Activated CD4-positive, alpha-beta T cell treated with anti-CD3 and anti-CD28 coated beads, Interleukin-2, Interleukin-6, amounts not matched to agents 100 ng/mL and 50 ng/mL, durations not matched to agents 16 hours and 8 hours (primary cell): ENCODE measurements around the gene PLP2.
A peak's percentile ranks its signal among the peaks of the same experiment; 100 is the strongest.
"Not testable (repeated sequence)": the region's sequence is repeated elsewhere in the genome, so short reads cannot be mapped to it uniquely, and the experiment has no call there.

Experiments
- DNase-seq: peaks from one replicate; pipeline ENCODE4 v3.0.0-alpha.2; 2020

The PLP2 gene, protein sequence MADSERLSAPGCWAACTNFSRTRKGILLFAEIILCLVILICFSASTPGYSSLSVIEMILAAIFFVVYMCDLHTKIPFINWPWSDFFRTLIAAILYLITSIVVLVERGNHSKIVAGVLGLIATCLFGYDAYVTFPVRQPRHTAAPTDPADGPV

DNA sequence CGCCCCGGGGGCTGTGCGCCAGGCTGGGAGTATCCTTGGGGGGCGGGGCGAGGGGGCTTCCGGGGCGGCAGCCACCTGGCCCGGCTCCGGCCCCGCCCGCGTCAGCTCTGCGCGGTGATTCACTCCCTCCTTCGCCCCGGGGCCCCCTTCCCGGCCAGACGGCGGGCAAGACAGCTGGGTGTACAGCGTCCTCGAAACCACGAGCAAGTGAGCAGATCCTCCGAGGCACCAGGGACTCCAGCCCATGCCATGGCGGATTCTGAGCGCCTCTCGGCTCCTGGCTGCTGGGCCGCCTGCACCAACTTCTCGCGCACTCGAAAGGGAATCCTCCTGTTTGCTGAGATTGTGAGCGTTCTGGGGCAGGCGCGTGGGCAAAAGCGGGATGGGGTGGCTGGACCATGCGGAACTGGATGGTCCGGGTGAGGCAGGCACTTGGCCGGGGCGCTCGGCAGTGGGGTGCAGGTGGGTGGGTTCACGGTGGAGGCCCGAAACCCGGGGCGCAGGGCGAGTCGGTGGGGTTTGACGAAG, at the start of gene PLP2:
Gene PLP2 (plus strand): TSS at position 147 of the 528 bp plus-strand sequence. CDS start 103 bp downstream, at position 250.
- DNase-seq: peak; percentile 77

DNA sequence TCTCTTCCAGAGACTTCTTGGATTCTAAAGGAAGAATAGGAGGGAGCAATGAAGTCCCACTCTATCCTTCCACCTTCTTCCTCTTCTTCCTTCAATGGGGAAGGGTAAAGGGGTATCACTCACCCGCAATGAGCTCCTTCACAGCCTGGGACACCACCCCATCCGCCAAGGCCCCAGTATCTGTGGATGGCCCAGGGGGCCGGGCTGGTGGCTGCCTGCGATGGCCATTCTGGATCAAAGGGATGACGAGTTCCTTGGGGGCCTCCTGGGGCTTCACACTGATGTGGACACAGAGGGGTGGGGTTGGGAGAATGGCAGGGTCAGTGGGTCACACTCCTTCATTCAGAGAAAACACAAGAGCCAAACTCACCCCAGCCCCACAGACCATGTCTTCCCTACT, 49.2 kb upstream of the PLP2 start:
- no peak for DNase-seq

DNA sequence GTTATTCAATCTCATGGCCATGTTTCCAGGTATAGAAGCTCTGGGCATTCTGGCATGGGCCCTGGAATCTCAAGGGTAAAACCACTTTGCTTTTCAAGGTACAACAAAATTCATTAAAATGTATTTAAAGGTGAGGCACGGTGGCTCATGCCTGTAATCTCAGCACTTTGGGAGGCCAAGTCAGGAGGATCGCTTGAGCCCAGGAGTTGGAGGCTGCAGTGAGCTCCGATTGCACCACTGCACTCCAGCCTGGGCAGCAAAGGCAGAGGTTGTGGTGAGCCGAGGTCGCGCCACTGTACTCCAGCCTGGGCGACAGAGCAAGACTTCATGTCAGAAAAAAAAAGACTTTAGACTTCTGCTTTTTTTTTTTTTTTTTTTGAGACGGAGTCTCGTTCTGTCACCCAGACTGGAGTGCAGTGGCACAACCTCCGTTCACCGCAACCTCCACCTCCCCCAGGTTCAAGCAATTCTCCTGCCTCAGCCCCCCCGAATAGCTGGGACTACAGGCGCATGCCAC, 43.9 kb upstream of the PLP2 start:
- not testable (repeated sequence) for DNase-seq

DNA sequence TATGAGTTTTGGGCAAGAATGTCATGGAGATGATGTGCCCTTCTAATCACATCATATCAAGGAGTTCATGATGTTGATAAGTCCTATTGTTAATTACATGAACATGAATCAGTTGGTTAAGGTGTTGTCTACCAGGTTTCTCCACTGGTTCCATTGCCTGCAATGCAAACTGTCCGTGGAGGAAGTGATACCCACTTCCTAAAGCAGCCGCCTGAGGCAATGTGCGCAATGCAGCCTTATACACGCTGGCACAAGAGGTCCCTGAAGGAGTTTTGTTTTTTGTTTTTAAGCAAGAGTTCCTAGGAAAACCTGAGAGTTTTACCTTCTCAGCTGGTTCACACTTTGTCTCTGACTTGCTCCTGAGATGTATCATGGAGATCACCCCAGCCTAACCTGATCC, 42.3 kb upstream of the PLP2 start:
- DNase-seq: no peak

DNA sequence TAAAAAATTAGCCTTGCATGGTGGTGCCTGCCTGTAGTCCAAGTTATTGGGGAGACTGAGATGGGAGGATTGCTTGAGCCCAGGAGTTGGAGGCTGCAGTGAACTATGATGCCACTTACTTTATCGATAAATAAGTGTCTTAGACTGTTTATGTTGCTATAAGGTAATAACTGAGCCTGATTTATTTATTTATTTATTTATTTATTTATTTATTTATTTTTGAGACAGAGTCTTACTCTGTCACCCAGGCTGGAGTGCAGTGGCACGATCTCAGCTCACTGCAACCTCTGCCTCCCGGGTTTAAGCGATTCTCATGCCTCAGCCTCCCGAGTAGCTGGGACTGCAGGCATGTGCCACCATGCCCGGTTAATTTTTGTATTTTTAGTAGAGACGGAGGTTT, 39.4 kb upstream of the PLP2 start:
- not testable (repeated sequence) for DNase-seq

DNA sequence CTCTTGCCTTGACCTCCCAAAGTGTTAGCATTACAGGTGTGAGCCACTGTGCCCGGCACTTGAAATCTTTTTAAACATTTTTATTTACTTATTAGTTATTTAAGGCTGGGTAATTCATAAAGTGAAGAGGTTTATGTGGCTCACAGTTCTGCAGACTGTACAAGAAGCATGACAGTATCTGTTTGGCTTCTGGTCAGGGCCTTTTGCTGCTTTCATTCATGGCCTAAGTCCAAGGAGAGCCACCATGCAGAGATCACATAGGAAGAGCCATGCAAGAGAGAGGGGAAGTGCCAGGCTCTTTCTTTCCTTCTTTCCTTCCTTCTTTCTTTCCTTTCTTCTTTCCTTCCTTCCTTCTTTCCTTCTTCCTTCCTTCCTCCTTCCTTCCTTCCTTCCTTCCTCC, 37.9 kb upstream of the PLP2 start:
- no peak for DNase-seq

DNA sequence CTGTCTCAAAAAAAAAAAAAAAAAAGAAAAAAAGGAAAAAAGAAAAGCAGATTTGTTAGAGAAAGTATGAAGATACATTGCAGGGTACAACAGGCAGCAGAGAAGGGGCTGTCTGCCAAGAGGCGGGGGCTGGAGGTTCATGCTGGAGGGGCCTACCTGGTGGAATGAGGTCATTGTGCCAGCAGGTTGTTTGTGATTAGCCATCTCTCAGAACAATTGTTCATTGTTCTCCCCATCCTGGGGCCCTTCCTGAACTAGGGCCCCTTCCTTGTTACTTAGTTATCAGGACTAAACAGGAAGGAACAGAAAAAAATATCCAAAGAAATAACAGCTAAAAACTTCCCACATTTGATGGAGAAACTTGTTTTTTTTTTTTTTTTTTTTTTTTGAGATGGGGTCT, 34.2 kb upstream of the PLP2 start:
- DNase-seq: no peak

DNA sequence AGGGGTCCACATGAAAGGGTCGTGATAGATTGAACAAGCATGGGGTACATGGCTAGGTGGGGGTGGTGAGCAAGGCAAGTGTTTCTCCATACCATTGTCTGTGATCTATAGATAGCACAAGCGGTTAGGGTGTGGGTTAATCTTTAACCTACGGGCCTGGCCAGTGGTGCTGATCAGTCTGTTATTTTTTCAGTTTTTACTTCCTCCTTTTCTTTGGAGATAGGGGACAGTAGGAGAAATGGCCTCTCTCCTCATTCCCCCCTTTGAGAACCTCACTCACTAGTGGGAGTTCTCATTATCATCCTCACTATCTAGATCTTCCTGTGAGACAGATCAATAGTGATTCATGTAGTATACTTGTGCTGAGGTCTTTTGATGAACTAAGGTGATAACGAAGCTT, 32.0 kb upstream of the PLP2 start:
- no peak for DNase-seq

DNA sequence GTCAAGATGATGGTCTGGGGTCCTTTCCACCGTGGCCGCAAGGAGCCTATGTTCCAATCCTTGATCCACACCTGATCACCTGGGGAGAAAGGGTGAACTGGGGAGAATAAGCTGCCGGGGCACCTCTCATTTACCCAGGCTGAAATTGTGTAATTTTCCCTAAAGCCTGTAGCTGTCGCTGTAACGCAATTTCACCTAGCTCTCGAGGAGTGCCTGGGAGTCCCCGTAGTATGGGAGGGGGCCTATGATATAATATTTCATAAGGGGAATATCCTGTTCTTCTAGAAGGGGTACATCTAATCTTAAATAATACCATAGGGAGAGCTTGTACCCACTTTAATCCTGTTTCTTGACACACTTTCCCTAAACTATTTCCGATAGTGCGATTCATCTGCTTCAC, 29.4 kb upstream of the PLP2 start:
- DNase-seq: peak; percentile 21

DNA sequence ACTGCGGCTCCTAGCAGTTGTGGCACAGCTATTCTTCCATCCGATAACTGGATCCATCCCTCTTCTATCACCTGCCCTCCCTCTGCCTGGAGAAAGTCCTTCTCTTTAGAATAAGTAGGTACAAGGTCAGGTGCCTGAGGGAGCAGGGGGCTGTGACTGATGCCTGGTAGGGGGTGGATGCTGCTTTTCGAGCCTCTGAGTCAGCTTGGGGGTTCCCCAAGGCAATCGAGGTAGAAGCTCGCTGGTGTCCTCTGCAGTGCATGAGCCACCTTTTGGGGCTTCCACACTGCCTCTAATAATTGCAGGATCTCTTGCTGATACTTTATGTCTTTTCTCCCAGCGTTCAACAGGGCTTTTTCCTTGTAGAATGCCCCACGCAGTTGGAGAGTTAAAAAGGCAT, 28.5 kb upstream of the PLP2 start:
- DNase-seq: not testable (repeated sequence)

DNA sequence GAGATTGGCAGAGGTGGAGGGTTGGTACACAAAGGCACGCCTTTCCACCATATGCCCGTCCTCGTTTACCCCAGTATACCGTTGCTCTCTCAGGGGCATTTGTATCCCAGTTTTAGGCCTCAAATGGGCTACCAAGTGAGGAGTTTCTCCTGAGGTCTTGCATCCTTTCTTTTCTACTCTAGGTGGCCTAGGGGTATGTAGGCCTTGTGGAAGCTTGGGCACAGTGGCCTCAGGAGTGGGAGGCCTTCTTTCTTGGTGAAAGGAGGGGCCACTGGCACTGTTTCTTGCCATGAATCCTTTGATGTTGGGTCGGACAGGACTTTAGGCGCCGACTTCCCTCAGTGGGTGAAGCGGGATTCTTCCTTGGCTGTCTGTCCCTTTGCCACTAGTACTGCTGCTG, 24.4 kb upstream of the PLP2 start:
- no peak for DNase-seq

DNA sequence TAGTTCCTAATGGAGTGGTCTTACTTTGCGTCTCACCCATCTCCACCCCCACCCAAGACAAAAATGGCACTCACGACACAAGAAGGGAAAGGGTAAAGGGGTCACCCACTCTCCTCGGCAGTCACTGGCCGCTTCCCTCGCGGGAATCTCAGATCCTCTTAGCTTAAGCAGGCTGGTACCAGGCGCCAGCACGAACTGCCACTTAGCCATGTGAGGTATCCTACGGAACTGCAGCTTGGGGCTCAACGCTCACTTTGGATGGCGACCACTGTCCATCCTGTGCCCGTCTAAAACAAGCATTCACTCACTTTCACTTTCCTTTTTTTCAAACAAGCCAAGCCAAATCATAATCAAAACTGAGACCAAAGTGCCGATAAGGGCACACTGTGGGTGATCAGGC, 23.8 kb upstream of the PLP2 start:
- DNase-seq: no peak

DNA sequence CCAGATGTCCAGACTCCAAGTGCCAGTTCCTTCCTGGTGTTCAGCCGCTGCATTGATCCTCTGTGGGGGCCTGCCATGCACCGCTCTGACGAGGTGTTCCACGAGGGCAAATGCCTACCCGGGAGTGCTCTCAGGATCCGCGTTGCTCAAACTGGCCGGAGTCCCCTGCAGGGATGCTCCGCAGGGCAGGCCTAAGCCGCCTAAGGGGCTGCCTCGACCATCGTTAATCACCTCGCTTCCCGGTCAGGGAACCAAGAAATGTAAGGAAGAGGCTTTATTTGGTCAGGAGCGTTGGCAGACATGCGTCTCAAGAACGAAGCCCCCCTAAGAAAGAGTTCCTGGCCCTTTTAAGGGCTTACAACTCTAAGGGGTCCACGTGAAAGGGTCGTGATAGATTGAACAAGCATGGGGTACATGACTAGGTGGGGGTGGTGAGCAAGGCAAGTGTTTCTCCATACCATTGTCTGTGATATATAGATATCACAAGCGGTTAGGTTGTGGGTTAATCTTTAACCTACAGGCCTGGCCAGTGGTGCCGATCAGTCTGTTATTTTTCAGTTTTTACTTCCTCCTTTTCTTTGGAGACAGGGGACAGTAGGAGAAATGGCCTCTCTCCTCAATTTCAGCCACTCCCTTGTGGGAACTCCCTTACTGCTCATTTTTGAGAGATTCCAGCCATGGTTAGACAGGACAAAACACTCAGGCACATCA, 23.2 kb upstream of the PLP2 start:
- not testable (repeated sequence) for DNase-seq

DNA sequence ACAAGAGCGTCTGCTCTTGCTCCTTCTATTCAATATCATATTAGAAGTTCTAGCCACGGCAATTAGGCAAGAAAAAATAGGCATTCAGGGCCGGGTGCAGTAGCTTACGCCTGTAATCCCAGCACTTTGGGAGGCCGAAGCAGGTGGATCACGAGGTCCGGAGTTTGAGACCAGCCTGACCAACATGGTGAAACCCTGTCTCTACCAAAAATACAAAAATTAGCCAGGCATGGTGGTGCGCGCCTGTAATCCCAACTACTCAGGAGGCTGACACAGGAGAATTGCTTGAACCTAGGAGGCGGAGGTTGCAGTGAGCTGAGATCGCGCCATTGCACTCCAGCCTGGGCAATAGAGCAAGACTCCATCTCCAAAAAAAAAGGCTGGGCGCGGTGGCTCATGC, 22.4 kb upstream of the PLP2 start:
- DNase-seq: not testable (repeated sequence)

DNA sequence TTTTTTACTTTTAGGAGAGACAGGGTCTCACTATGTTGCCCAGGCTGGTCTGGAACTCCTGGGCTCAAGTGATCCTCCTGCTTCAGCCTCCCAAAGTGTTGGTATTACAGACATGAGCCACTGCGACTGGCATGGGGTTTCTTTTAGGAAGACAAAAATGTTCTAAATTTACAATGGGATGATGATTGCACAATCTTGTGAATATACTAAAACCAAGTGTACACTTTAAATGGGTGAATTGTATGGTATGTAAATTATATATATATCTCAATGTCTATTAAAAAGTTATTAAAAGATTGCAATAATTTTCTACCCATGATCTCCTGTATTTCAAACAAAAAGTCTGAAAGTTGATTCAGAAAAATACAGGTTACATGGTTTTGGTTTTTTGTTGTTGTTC, 18.2 kb upstream of the PLP2 start:
- DNase-seq: no peak

DNA sequence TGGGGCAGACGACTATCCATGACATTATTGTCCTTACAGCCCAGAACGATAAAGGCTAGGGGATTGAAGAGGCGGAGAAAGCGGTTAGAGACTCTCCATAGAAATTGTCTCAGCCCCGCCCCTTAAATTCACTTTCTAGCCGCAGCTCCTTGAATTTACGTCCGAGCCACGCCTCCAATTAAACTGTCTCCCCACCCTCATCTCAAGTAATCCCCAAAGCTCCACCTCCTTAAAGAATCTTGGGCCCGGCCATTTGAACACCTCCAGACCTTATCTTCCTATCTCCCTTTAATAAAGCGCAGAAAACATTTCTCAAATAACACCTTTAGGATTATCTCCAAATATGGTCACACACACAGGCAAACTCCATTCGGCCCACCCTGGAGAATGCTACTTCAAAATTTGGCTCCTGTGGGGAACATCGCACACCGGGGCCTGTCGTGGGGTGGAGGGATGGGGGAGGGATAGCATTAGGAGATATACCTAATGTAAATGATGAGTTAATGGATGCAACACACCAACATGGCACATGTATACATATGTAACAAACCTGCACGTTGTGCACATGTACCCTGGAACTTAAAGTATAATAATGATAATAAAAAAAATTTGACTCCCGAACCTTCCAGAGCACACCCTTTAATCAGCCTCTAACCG, 16.3 kb upstream of the PLP2 start:
- DNase-seq: peak; percentile 59

DNA sequence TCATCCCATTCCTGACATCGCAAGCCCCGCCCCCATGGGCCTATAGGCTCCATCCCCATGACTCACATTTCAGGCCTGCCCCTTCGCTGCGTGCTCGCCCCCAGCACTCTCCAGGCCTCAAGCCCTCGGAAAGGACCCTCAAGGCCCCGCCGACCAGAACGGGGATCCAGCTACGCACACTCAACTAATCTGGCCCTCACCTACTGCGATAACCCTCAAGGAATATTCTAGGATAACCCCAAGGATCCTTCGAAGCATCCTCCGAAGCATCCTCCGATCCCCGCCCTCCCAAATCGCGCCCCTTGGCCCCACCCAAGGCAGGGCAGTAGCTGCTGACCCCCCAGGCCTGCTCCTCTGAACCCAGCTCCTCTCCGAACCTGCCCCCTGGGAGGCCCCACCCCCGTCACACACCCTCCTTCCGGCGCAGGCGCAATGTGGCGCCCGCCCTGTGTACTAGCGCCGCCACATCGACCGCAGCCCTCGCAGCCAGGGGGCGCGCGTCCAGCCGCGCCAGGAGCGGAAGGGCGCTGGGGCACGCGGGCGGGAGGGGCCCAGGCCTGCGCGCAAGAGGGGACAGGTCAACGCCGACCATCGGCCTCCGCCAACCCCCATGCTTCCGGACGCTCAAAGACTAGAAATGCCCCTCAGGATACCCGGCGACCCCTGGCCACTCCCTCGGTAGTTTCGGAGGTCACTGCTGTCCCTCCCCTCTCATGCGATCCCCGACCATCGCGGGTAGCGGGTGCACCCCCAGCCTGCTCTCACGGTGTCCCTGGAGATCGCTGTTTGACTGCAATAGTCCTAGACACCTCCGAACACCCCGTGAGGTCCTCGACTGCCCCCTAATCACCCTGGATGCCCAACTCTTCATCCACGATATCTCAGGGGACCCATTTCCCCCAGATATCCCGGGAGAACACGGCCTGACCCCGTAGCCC, 15.5 kb upstream of the PLP2 start:
- DNase-seq: peak; percentile 89

DNA sequence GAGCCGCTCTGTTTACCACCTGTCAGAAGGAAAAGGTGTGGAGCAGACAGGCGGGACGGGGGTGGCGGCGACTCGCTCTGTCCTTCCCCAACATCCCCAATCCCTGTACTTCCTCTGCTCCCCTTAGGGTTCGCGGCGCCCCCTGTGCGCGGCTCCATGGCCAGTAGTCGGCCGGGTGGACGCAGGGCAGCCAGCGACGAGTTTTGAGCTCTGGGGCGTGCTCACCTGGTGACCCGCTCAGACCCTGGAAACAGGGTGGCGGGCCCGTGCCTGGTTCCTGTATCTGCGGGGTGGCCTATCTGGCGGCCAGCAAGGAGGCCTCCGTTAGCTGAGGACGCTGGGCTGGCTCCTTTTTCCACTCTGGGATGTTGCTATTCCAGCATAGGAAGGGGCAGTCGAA, 14.5 kb upstream of the PLP2 start:
- DNase-seq: no peak

DNA sequence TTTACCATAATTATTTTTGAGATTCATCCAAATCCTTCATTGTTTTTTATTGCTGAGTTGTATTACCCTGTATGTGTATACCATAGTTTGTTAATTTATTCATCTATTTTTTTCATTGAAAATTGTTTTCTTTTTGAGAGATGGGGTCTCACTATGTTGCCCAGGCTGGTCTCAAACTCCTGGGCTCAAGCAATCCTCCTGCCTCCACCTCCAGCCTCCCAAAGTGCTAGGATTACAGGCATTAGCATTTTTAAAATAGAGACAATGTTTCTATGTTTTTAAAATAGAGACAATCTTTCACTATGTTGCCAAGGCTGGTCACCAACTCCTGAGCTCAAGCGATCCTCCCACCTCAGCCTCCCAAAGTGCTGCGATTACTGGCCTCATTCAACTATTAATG, 10.8 kb upstream of the PLP2 start:
- no peak for DNase-seq

DNA sequence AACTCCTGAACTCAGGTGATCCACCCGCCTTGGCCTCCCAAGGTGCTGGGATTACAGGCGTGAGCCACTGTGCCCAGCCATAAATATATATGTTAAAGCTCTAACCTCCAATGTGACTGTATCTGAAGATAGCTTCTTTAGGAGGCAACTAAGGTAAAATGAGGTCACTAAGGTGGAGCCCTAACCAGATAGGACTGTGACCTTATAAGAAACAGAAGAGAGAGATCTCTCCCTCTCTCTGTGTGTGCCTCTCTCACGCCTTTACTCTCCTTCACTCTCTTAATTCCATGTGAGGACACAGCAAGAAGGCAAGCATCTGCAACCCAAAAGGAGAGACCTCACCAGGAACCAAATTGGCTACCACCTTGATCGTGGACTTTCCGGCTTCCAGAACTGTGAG, 10.1 kb upstream of the PLP2 start:
- DNase-seq: no peak

DNA sequence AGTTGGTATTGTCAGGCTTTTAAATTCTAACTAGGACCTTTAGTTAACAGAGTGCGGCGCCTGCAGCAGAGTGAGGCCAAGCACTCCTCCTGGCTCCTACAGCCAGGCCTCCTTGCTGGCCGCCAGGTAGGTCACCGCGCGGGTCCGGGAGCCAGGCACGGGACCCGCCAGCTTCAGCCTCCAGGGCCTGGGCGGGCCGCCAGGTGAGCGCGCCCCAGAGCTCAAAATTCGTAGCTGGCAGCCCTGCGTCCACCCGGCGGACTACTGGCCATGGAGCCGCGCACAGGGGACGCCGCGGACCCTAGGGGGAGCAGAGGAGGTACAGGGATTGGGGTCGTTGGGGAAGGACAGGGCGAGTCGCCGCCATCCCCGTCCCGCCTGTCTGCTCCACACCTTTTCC, 9.1 kb upstream of the PLP2 start, which contains the start of gene MAGIX:
Gene MAGIX (plus strand): TSS at position 139 of the 400 bp plus-strand sequence. CDS start 132 bp downstream, at position 271.
- DNase-seq: no peak

DNA sequence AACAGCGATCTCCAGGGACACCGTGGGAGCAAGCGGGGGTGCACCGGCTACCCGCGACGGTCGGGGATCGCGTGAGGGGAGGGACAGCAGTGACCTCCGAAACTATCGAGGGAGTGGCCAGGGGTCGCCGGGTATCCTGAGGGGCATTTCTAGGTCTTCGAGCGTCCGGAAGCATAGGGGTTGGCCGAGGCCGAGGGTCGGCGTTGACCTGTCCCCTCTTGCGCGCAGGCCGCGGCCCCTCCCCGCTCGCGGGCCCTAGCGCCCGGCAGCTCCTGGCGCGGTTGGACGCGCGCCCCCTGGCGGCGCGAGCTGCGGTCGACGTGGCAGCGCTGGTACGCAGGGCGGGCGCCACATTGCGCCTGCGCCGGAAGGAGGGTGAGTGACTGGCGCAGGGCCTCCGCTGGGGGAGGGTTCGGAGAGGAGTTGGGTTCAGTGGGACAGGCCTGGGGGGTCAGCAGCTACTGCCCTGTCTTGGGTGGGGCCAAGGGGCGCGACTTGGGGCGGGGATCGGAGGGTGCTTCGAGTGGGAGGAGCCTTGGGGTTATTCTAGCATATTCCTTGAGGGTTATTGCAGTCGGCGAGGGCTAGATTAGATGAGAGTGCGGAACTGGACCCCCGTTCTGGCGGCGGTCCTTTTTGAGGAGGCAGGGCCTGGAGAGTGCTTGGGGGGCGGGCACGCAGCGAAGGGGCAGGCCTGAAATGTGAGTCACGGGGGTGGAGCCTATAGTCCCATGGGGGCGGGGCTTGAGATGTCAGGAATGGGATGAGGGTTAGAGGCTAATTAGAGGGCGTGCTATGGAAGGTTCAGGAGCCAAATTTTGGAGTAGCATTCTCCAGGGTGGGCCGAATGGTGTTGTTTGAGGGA, 7.9 kb upstream of the PLP2 start:
- peak; percentile 89 for DNase-seq
